HG02798 (cell line): ENCODE measurements around the gene SPPL2B.
A peak's percentile ranks its signal among the peaks of the same experiment; 100 is the strongest.
"Not testable (repeated sequence)": the region's sequence is repeated elsewhere in the genome, so short reads cannot be mapped to it uniquely, and the experiment has no call there.

Source experiments
- ATAC-seq: cut with Tn5 transposase; IDR thresholded peaks from one replicate; pipeline ENCODE4 v1.9.1; 2021; ENCODE audit warnings: mild to moderate bottlenecking; ENCODE audit not compliant: unreplicated experiment, poor library complexity

Gene SPPL2B

GRCh38 chr19:2374808-2375207 lies 46.3 kb downstream of the SPPL2B start:
- no peak for ATAC-seq

- ATAC-seq = no peak
These were observed 47.1 kb downstream of the SPPL2B start for GRCh38 chr19:2375353-2376121.

DNA sequence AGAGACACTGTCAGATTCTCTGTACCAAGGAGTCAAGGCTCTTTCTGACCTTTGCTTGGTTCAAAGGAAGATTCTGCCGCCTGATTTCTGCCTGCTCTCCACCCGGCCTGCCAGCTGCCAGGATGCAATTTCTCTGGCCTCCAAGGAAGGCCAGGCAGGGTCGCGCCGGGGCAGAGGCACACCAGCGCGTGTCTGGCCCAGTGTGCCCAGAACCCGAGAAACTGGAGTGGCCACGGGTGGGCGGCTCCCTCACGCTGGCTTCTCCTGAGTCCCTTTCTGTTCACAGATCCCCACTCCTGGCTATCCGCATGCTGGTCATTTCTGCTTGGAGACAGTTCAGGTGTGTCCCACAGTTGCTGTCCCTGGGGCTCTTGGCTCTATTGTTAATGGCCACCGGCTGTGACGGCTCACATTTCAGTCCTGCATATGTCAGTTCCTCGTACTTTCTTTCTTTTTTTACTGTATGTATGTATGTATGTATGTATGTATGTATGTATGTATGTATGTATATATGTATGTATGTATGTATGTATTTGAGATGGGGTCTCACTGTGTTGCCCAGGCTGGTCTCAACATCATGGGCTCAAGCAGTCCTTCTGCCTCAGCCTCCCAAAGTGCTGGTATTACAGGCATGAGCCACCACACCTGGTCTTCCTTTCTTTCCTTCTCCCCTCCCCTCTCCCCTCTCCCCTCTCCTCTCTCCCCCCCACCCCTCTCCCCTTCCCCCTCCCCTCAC lies 48.5 kb downstream of the SPPL2B start:
- no peak for ATAC-seq

- ATAC-seq = no peak
These were observed 52.1 kb downstream of the SPPL2B start for GRCh38 chr19:2380567-2380966.

DNA sequence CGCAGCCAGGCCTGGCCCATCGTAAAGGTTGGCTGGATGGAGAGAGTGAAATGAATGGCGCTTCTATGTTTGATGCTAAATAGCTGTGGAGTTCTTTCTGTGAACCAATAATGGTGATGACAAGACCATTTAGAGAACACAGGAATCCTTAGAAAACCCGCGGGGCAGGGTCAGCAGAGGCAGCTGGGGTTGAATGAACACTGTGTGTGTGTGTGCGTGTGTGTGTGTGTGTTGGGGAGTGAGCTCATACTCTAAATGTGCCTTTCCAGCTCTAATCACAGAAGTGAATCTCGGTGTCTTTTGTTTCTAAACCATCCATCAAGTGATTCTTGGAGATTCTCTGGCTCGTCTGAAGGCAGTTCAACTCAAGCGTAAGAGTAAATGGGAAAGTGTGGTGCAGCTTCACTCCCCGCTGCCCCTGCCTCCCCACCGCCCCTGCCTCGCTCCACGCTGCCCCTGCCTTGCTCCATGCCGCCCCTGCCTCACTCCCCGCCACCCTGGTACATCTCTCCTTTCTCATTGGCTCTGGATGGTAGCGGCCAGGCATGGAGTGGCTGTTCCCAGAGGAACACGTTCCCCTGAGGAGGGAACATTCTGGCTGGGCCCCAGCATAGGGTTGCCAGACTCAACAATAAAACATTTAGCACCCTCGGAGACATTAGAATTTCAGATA lies 52.8 kb downstream of the SPPL2B start:
- ATAC-seq = no peak

DNA sequence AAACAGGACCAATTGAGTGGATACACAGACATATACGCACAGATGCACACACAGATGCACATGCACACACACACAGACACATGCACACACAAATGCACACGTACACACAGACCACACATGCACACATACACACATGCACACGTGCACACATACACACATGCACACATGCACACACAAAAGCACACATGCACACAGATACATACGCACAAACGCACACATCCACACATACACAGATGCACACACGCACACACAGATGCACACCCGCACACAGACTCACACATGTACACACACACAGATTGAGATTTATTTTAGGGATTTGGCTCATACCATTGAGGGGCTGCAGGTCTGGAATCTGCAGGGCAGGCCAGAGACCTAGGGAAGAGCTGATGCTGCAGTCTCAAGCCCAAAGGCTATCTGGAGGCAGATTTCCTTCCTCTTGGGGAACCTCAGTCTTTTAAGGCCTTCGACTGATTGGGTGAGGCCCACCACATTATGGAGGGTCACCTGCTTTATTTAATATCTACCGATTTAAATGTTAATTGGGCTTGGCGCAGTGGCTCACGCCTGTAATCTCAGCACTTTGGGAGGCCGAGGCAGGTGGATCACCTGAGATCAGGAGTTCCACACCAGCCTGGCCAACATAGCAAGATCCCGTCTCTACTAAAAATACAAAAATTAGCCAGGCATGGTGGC lies 54.2 kb downstream of the SPPL2B start:
- ATAC-seq = no peak

DNA sequence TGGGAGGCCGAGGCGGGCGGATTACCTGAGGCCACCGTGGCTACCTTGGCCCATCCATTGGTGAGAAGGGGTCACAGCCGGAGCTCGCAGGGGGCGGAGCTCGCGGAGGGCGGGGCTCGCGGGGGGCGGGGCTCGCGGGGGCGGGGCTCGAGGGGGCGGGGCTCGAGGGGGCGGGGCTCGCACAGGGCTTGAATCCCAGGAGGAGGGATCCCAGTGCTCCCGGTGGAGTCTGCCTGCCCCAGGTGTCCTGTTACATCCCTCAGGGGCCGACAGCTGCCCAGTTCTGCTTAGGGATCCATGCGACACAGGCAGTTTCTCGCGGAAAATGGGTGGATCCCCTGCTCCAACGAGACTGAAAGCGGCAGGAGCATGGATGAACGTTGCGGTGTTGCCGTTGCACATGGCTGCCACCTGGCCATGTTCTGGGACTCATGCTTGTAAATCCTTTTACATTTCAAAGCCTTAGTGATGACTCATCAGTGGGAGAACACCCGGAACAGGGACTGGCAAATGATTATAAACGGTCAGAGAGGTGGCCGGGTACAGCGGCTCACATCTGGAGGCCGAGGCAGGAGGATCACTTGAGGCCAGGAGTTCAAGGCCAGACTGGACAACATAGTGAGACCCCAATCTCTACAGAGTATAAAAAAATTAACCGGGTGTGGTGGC lies 56.7 kb downstream of the SPPL2B start:
- ATAC-seq = no peak

GRCh38 chr19:2387367-2388288 lies 59.1 kb downstream of the SPPL2B start:
- ATAC-seq = no peak

- no peak for ATAC-seq
These were observed 61.1 kb downstream of the SPPL2B start for GRCh38 chr19:2389594-2389993.

GRCh38 chr19:2391118-2391725 lies 62.7 kb downstream of the SPPL2B start:
- ATAC-seq = no peak

GRCh38 chr19:2392366-2392765 lies 63.9 kb downstream of the SPPL2B start:
- no peak for ATAC-seq

GRCh38 chr19:2392899-2393298 lies 64.4 kb downstream of the SPPL2B start:
- not testable (repeated sequence) for ATAC-seq

DNA sequence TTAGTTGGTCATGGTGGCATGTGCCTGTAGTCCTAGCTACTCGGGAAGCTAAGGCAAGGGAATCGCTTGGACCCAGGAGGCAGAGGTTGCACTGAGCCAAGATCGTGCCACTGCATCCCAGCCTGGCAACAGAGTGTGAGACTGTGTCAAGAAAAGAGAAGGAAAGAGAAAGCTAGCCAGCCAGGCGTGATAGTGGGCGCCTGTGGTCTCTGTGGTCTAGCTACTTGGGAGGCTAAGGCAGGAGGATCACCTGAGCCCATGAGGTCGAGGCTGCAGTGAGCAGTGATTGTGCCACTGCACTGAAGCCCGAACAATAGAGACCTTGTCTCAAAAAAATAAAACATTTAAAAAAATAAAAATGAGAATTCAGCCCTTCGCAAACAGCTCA lies 65.6 kb downstream of the SPPL2B start:
- ATAC-seq = no peak

GRCh38 chr19:2394442-2395292 lies 66.2 kb downstream of the SPPL2B start:
- peak; percentile 57 for ATAC-seq

- ATAC-seq = not testable (repeated sequence)
These were observed 66.9 kb downstream of the SPPL2B start for GRCh38 chr19:2395293-2395829.

- not testable (repeated sequence) for ATAC-seq
These were observed 68.7 kb downstream of the SPPL2B start for GRCh38 chr19:2397173-2397572.

- ATAC-seq = no peak
These were observed 70.3 kb downstream of the SPPL2B start for GRCh38 chr19:2398735-2399305.
